ENCODE results near the gene EN1.

DNA sequence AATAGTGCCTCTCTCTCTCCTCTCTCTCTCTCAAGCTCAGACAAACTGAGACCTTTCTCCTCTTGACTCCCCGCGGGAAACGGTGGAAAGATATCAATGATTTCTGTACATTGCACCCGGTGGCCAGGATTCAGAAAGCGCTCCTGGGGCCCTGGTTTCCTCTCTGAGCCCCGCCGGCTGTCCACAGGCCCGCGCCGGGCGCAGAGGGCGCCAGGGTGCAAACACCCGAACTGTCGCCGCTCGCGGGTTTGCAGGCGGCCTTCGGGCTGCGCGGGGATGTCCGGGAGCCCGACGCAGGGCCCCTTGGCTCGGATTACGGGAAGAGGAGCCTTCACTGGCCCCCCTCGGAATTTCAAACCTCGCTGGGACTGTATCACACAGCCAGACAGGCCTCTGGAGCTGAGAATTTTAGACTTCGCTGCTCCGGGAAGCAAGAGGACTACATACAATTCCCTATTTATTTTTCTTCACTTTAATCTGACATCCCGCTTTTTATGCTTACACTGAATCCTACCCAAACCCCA, 5.2 kb upstream of the EN1 start:
- TF ChIP-seq, protein P1, sequence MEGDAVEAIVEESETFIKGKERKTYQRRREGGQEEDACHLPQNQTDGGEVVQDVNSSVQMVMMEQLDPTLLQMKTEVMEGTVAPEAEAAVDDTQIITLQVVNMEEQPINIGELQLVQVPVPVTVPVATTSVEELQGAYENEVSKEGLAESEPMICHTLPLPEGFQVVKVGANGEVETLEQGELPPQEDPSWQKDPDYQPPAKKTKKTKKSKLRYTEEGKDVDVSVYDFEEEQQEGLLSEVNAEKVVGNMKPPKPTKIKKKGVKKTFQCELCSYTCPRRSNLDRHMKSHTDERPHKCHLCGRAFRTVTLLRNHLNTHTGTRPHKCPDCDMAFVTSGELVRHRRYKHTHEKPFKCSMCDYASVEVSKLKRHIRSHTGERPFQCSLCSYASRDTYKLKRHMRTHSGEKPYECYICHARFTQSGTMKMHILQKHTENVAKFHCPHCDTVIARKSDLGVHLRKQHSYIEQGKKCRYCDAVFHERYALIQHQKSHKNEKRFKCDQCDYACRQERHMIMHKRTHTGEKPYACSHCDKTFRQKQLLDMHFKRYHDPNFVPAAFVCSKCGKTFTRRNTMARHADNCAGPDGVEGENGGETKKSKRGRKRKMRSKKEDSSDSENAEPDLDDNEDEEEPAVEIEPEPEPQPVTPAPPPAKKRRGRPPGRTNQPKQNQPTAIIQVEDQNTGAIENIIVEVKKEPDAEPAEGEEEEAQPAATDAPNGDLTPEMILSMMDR (IDR thresholded peaks at IDR 0.05) = no peak
- no peak for TF ChIP-seq POLR2A (IDR thresholded peaks at IDR 0.05)
